LNCAP (cell line): ENCODE results near the gene PSMC5.
A peak's percentile ranks its signal among the peaks of the same experiment; 100 is the strongest.

Source experiments
- TF ChIP-seq, protein P1 (sequence below): fragments of 450-650 bp; IDR thresholded peaks from 2 replicates; pipeline ENCODE4 v1.5.1; 2017; ENCODE audit warnings: mild to moderate bottlenecking

Gene PSMC5

DNA sequence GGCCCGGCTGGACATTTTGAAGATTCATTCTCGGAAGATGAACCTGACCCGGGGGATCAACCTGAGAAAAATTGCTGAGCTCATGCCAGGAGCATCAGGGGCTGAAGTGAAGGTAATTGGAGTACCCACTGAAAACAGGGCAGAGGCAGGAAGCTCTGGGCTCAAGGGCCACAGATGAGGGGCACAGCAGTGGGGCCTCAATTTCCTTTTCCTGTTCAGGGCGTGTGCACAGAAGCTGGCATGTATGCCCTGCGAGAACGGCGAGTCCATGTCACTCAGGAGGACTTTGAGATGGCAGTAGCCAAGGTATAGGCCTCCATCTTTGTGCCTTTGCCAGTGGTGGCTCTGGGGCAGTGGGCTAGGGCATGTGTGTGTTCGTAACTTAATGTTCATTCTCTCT lies 4.3 kb downstream of the PSMC5 start:
- TF ChIP-seq, protein P1, sequence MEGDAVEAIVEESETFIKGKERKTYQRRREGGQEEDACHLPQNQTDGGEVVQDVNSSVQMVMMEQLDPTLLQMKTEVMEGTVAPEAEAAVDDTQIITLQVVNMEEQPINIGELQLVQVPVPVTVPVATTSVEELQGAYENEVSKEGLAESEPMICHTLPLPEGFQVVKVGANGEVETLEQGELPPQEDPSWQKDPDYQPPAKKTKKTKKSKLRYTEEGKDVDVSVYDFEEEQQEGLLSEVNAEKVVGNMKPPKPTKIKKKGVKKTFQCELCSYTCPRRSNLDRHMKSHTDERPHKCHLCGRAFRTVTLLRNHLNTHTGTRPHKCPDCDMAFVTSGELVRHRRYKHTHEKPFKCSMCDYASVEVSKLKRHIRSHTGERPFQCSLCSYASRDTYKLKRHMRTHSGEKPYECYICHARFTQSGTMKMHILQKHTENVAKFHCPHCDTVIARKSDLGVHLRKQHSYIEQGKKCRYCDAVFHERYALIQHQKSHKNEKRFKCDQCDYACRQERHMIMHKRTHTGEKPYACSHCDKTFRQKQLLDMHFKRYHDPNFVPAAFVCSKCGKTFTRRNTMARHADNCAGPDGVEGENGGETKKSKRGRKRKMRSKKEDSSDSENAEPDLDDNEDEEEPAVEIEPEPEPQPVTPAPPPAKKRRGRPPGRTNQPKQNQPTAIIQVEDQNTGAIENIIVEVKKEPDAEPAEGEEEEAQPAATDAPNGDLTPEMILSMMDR = no peak

DNA sequence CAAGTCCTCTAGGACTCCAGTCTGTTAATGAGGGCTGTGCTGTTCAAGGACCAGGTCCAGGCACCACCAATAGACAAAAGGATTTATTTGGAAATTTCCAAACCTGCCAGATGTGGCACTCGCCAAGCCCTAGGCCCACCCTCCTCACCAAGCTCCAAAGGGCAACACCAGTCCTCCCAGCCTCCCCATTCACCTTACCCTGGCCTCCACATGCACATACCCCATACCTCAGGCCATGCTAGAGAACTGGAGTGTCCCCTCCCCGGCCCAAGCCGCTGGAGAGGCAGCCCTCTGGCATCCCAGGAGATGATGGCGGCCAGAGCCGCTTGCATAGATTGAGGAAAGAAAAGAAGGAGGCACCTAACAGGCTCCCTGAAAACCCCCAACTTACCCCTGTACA lies 4.8 kb downstream of the PSMC5 start:
- TF ChIP-seq, protein P1 = no peak

DNA sequence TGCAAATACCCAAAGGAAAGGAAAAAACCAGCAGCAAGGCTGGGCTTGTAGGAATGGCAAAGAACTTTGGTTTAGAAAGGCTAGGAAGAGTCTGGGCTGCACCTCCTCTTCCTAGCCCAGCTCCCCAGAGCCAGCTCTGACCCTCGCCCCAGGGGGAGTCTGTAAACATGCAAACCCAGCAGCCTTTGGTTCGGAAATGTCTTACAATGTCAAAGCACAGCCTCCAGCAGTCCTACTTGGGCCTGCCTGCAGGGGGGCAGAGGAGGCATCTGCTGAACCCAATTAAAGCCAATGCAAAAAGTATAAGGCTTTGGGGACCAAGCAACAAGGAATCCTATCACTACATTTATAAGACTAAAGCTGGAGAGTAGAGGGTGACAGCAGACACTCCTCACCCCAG lies 5.2 kb downstream of the PSMC5 start:
- TF ChIP-seq, protein P1 = no peak

DNA sequence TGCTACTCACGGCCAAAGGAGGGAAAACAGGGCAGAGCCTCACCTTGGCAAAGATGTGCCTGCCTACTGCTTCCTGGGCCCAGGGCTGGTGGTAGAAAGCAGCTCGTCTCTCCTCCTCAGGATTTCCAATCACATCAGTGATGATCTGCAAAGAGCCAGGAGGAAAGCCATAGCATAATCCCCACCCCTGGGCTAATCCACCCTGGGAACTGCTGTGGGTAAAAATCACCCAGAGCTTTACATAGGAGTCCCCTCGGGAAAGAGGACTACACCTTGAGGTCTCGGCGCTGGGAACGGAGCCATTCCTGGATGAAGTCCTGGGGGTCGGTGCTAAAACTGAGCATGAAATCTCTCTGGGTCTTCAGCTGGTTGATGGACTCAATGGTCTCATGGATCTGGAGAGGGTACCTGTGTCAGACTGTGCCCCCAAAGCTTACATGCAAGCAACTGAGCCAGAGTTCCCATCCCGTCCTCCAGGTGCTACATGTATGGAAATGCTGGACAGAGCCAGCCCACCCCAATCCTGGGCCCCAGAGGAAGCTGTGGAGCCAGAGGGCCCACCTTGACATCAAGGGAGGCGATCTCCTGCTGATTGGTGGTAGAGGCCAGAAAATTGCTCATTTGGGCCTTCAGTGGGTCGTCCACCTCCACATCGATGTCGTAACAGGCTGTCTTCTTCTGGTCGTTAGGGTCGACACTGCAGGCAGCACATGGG lies 6.0 kb downstream of the PSMC5 start:
- TF ChIP-seq, protein P1 = no peak

DNA sequence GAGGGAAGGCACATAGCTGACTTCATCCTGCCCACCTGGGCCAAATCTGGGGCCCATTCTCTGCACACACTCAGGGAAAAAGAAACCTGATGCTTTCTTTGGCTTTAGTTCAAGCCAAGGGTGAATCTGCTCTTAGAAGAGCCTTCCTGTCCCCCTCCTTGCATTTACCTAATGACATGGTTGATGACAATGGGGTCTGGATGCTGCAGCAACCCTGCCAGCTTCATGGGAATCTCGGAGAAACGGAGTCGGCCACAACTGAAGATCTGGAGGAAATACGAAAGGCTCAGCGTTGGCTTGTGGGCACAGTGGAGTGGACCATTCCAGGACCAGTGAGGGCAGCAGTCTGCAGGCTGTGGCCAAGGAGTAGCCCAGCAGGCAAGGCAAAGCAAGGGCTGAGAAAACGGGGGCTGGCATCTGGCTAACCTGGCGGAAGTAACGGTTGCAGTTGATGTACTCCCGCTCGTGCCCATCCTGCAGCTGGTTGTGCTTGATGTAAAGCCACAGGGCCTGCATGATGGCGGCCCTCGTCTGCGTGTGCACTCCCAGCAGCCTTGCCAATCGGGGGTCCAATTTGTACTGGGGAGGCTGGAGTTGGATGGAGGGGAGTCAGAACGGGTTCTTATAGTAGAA lies 6.6 kb downstream of the PSMC5 start:
- TF ChIP-seq, protein P1 = no peak

DNA sequence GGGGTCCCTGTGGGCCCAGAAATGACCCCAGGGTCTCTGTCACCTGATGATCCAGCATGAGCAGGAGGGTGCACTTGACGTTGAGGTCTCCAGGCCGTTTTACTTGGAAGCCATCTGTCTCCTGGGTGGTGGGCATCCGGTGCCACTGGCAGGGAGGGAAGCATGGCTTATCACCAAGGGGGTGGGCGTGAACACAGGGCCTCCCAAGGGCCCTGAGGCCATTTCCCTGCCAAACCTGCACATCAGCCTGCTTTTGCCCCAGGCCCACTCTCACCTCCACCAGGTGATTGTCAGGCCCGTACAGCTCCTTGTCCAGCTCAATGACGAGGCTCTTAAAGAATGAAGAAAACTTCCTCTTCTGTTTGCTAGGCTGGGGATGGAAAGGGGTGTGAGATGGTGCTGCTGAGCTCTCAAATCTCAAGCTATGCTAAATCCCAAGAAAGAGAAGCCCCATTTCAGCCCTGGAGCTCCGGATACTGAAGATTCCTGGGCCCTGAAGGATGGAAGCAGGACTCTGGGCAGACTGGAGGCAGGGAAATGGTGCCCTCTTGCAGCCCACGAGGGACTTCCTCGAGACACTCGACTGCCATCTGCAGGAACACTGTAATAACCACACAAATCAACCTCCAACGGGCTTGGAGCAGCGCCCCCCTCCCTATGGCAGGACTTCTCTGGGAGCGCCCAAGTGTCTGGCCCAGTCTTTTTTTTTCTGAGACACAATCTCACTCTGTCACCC lies 7.4 kb downstream of the PSMC5 start:
- TF ChIP-seq, protein P1 = peak; percentile 77

DNA sequence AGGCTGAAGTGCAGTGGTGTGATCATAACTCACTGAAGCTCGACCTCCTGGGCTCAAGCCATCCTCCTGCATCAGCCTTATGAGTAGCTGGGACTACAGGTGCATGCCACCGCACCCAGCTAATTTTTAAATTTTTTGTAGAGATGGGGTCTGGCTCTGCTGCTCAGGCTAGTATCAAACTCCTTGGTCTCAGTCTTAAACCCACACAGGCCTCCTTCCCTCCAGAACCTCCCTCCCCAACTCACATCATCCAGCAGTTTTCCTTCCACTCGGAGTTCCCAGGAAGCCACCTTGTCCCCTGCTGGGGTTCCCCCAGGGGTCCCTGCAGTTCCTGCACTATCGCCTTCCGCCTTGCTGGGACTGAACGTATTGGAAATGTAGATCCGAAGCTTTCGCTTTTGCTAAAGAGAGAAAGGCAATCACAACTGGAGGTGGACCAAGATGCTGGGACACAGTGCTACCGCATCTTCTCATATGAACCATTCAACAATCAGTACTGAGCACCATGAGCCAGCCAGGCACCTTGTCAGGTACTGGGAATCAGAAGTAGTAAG lies 8.0 kb downstream of the PSMC5 start:
- TF ChIP-seq, protein P1 = peak; percentile 19; the same call in 1 of the 2 replicates
